Karpas-422 (cell line): ENCODE data around the gene SRRM5. TPM values are rescaled to one million over a fixed set of nuclear protein-coding genes. Genes with fewer than 3 reads are reported as not detected.

Experiments
- DNase-seq: peaks from one replicate; pipeline ENCODE4 v3.0.0-alpha.2; 2015
- H2AFZ ChIP-seq: fragments of 200-600 bp; sonication (generic); 2 replicates; pipeline ENCODE4 v1.6.1; 2014; ENCODE audit warnings: antibody characterized with exemption, low read length, mixed read lengths
- H3K27ac ChIP-seq: fragments of 200-600 bp; sonication (generic); 2 replicates; pipeline ENCODE4 v1.5.1; 2014; ENCODE audit warnings: mild to moderate bottlenecking, low read length, moderate library complexity
- H3K27me3 ChIP-seq: fragments of 200-600 bp; sonication (generic); 2 replicates; pipeline ENCODE4 v1.6.1; 2014; ENCODE audit warnings: low read length, mixed read lengths
- H3K36me3 ChIP-seq: fragments of 200-600 bp; sonication (generic); 2 replicates; pipeline ENCODE4 v1.6.1; 2014; ENCODE audit warnings: low read length, mixed read lengths; ENCODE audit not compliant: insufficient read depth
- H3K4me1 ChIP-seq: fragments of 200-600 bp; sonication (generic); 2 replicates; pipeline ENCODE4 v1.6.1; 2014; ENCODE audit warnings: mild to moderate bottlenecking, low read length, mixed read lengths
- H3K4me2 ChIP-seq: fragments of 200-600 bp; sonication (generic); 2 replicates; pipeline ENCODE4 v1.6.1; 2014; ENCODE audit warnings: low read length, low read depth, mild to moderate bottlenecking; ENCODE audit not compliant: poor library complexity, severe bottlenecking
- H3K4me3 ChIP-seq: fragments of 200-600 bp; sonication (generic); 2 replicates; pipeline ENCODE4 v1.5.1; 2014; ENCODE audit warnings: mild to moderate bottlenecking, antibody characterized with exemption, low read length, mixed read lengths
- H3K79me2 ChIP-seq: fragments of 200-600 bp; sonication (generic); 2 replicates; pipeline ENCODE4 v1.6.1; 2014; ENCODE audit warnings: mild to moderate bottlenecking, low read length, mixed read lengths
- H3K9ac ChIP-seq: fragments of 200-600 bp; sonication (generic); 2 replicates; pipeline ENCODE4 v1.6.0; 2014; ENCODE audit warnings: low read length
- H3K9me2 ChIP-seq: fragments of 200-600 bp; sonication (generic), shearing (Covaris generic); replicated peaks from 2 replicates; pipeline ENCODE4 v1.6.0; 2014; ENCODE audit warnings: mild to moderate bottlenecking, low read length, moderate library complexity; ENCODE audit not compliant: insufficient read depth
- H3K9me3 ChIP-seq: fragments of 300-700, 200-600 bp; sonication (generic); 2 replicates; pipeline ENCODE4 v1.6.1; 2014; ENCODE audit warnings: low read length, mixed read lengths
- H4K20me1 ChIP-seq: fragments of 200-600 bp; sonication (generic); 2 replicates; pipeline ENCODE4 v1.6.1; 2014; ENCODE audit warnings: mild to moderate bottlenecking, antibody characterized with exemption, low read length, low read depth; ENCODE audit not compliant: insufficient read depth
- total RNA-seq: library from RNA; depleted of rRNA; stranded (reverse); fragments of >200 nt; shearing (Covaris generic); gene quantifications from 2 replicates; pipeline ENCODE4 v1.2.3, GENCODE V29; 2014; ENCODE audit warnings: low replicate concordance

Gene SRRM5
- total RNA-seq, 1 experiment from 2014 or later: not detected

DNA sequence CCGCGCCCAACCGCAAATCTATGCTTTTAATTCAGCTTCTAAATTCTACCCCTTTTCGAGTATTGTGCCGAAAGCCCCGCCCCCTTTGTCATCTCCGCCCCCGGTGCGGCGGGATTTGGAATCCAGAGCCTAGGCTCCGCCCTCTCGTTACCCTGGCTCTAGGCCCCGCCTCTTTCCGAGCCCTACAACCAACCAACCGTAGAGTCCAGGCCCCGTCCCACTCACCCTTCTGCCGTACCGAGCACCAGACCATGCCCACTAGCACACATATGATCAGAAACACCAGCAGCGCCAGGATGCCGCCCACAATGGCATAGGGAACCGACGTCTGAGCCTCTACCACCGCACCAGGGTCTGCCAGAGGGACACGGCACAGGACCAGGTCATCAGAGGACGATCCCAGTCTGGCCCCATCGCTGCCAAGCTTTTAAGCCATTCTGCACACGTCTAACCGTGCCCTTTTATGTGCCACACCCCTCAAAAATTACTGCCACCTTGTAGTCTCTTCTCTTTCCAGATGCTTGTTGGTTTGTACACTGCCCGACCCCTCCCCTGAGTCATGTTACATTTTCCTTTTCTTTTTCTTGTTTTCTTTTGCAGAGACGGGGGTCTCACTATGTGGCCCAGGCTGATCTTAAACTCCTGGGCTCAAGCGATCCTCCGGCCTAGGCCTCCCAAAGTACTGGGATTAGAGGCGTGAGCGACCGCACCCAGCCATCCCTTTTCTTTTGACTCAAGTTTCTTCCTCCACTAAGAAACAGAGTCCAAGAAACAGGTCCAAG is 12.2 kb downstream of the SRRM5 start:
- H2AFZ ChIP-seq: no peak overlapping the region
- H3K4me3 ChIP-seq: no peak overlapping the region
- H3K9ac ChIP-seq: no peak overlapping the region
- H3K36me3 ChIP-seq: no peaks in the 10 kb centered on the region
- DNase-seq: no peak
- no peak overlapping the region for H3K27ac ChIP-seq
- no peaks in the 10 kb centered on the region for H3K9me2 ChIP-seq
- 0 out of 2 replicates have a peak, but pooled peaks cover 3% of the 10 kb centered on the region for H4K20me1 ChIP-seq
- H3K4me1 ChIP-seq: peaks cover 20% of the 10 kb centered on the region
- peak overlapping the region; percentile 37 for H3K4me2 ChIP-seq
- H3K9me3 ChIP-seq: no peaks in the 10 kb centered on the region
- H3K27me3 ChIP-seq: no peaks in the 10 kb centered on the region
- peaks cover 12% of the 10 kb centered on the region for H3K79me2 ChIP-seq

- no peaks in the 10 kb centered on the region for H3K9me2 ChIP-seq
- peak; percentile 97 for DNase-seq
- no peak overlapping the region for H3K9ac ChIP-seq
- no peak overlapping the region for H3K27ac ChIP-seq
- H3K79me2 ChIP-seq: peaks cover 10% of the 10 kb centered on the region
- H2AFZ ChIP-seq: no peak overlapping the region
- H3K27me3 ChIP-seq: no peaks in the 10 kb centered on the region
- H3K36me3 ChIP-seq: no peaks in the 10 kb centered on the region
- peaks cover 16% of the 10 kb centered on the region for H3K4me1 ChIP-seq
- H3K4me2 ChIP-seq: peak overlapping the region; percentile 37
- H4K20me1 ChIP-seq: 0 out of 2 replicates have a peak, but pooled peaks cover 3% of the 10 kb centered on the region
- no peak overlapping the region for H3K4me3 ChIP-seq
- H3K9me3 ChIP-seq: no peaks in the 10 kb centered on the region
These were observed 13.0 kb downstream of the SRRM5 start for GRCh38 chr19:43624933-43625332.

GRCh38 chr19:43625918-43626579 is 14.2 kb downstream of the SRRM5 start:
- Histone ChIP-seq H3K4me2 (no peak overlapping the region), H3K79me2 (no peaks in the 10 kb centered on the region), H3K36me3 (no peaks in the 10 kb centered on the region), H3K9ac (no peak overlapping the region), H3K9me3 (no peaks in the 10 kb centered on the region), H4K20me1 (0 out of 2 replicates have a peak, but pooled peaks cover 3% of the 10 kb centered on the region), H3K27ac (no peak overlapping the region), H2AFZ (no peak overlapping the region), H3K4me3 (no peak overlapping the region), H3K4me1 (peaks cover 6% of the 10 kb centered on the region), H3K9me2 (no peaks in the 10 kb centered on the region), H3K27me3 (no peaks in the 10 kb centered on the region)
- peak; percentile 51 for DNase-seq

DNA sequence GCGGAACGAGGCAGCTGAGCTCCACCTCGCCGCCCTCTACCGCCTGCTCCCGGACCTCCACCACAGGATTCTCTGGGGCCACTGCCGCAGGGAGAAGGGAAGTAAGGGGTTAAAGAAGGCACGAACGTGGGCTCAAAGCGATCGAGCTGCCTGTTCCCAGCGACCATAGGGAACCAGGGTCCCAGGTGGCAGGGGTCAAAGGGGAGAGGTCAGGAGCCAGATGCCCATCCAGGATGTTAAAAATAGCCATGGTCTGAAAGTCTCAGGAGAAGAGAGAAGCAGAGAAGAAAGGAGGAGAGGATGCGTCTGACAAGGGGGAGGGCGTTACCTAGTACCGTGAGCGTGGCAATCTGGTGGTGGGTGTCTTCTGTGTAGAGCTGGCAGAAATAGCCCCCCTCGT is 14.9 kb downstream of the SRRM5 start:
- no peak for DNase-seq
- Histone ChIP-seq H3K9ac (no peak overlapping the region), H3K4me3 (no peak overlapping the region), H3K9me2 (no peaks in the 10 kb centered on the region), H3K36me3 (no peaks in the 10 kb centered on the region), H3K9me3 (no peaks in the 10 kb centered on the region), H2AFZ (no peak overlapping the region), H3K79me2 (no peaks in the 10 kb centered on the region), H3K4me2 (no peak overlapping the region), H3K27me3 (no peaks in the 10 kb centered on the region), H3K27ac (no peak overlapping the region), H3K4me1 (peaks cover 6% of the 10 kb centered on the region), H4K20me1 (0 out of 2 replicates have a peak, but pooled peaks cover 3% of the 10 kb centered on the region)

DNA sequence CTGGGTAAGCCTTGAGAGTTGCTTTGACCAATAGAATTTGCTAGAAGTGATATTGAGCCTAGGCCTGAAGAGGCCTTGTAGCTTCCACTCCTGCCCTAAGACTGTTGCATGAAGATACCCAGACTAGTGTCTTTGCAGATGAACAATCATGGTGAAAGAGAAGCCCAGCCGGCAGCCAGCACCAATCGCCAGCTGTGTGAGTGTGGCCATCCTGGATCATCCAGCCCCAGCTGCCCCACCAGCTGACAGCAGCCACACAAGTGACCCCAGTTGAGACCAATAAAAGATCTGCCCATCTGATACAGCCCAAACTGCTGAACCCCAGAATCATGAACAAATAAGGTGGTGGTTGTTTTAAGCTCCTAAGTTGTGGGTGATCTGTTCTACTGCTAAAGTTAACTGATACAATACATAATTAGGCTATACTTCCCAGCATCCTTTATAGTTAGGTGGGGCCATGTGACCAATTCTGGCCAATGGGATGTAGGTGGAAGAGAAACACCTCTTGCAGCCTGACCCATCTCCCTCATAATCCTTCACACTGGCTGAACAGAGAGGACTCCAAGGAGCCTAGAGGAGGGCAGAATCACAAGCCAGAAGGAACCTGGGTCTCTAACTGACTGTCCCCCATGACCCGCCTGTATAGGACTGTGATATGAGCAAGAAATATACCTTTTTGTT is 16.9 kb downstream of the SRRM5 start:
- no peak overlapping the region for H3K27ac ChIP-seq
- 0 out of 2 replicates have a peak, but pooled peaks cover 3% of the 10 kb centered on the region for H4K20me1 ChIP-seq
- H3K27me3 ChIP-seq: no peaks in the 10 kb centered on the region
- DNase-seq: peak; percentile 51
- peaks cover 6% of the 10 kb centered on the region for H3K4me1 ChIP-seq
- H3K36me3 ChIP-seq: no peaks in the 10 kb centered on the region
- H3K4me2 ChIP-seq: no peak overlapping the region
- H3K4me3 ChIP-seq: no peak overlapping the region
- H2AFZ ChIP-seq: no peak overlapping the region
- H3K9me2 ChIP-seq: no peaks in the 10 kb centered on the region
- H3K79me2 ChIP-seq: no peaks in the 10 kb centered on the region
- H3K9ac ChIP-seq: no peak overlapping the region
- H3K9me3 ChIP-seq: no peaks in the 10 kb centered on the region

GRCh38 chr19:43631491-43631890 is 19.6 kb downstream of the SRRM5 start:
- Histone ChIP-seq H3K79me2 (no peaks in the 10 kb centered on the region), H3K4me1 (no peaks in the 10 kb centered on the region), H2AFZ (no peak overlapping the region)

GRCh38 chr19:43633520-43633919 is 21.6 kb downstream of the SRRM5 start:
- Histone ChIP-seq H3K9ac (no peak overlapping the region), H3K4me3 (no peak overlapping the region), H3K27me3 (no peaks in the 10 kb centered on the region), H3K4me1 (no peaks in the 10 kb centered on the region), H3K27ac (no peak overlapping the region), H3K79me2 (no peaks in the 10 kb centered on the region), H3K9me2 (no peaks in the 10 kb centered on the region), H2AFZ (no peak overlapping the region), H3K9me3 (no peaks in the 10 kb centered on the region), H3K36me3 (no peaks in the 10 kb centered on the region), H4K20me1 (no peaks in the 10 kb centered on the region), H3K4me2 (no peak overlapping the region)
- no peak for DNase-seq

More at GRCh38 chr19:43631491-43631890, 19.6 kb downstream of the SRRM5 start:
- H3K4me3 ChIP-seq: no peak overlapping the region
- no peaks in the 10 kb centered on the region for H3K36me3 ChIP-seq
- no peak overlapping the region for H3K9ac ChIP-seq
- H3K9me3 ChIP-seq: no peaks in the 10 kb centered on the region
- H3K4me2 ChIP-seq: no peak overlapping the region
- no peaks in the 10 kb centered on the region for H3K9me2 ChIP-seq
- H3K27ac ChIP-seq: no peak overlapping the region
- H3K27me3 ChIP-seq: no peaks in the 10 kb centered on the region
- no peak for DNase-seq
- H4K20me1 ChIP-seq: no peaks in the 10 kb centered on the region

- Histone ChIP-seq H3K9ac (no peak overlapping the region), H3K4me2 (no peak overlapping the region), H3K79me2 (no peaks in the 10 kb centered on the region), H3K4me1 (no peaks in the 10 kb centered on the region), H2AFZ (no peak overlapping the region), H3K27ac (no peak overlapping the region), H3K4me3 (no peak overlapping the region), H3K9me2 (no peaks in the 10 kb centered on the region), H3K27me3 (no peaks in the 10 kb centered on the region), H3K36me3 (no peaks in the 10 kb centered on the region), H4K20me1 (no peaks in the 10 kb centered on the region), H3K9me3 (no peaks in the 10 kb centered on the region)
- DNase-seq: no peak
These were observed 22.2 kb downstream of the SRRM5 start for GRCh38 chr19:43634068-43634467.
